ENCODE data around the gene UBE2L6.

Gene UBE2L6

DNA sequence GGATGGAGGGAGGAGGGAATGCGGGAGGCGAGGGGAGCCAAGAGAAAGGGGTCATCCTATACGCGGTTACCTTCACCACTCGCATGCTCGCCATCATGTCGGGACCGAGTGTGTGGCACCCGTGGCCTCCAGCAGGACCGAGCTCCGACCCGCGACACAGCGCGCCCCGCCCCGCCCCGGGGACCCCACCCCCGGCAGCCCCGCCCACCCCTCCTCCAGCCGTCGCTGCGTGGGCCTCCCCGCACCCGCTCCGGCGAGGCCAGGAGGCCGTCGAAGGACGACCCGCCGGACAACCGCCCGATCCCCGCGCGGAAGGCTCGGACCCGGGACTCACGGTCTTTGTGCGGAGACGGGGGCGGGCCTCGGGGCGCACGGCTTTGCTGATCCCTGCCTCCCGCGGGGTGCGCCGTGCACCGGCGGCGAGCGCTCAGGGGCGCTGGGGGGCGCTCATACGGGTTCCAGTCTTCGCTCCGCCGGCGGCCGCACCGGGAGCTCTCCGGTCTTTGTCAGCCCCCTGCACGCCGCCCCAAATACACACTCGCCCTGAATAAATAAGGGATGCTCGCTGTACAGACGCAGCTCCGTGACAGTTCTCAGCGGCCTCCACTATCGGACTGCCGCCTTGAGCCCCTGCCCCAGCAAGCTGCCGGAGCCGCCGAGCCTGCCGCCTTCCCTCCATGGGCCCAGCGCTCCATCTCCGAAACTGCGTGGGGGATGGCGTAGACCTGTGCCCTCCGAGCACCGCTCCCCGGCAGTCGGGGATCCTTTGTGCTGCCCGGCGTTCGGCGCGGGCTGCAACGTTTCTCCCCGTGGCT lies at the start of gene UBE2L6:
TSS of gene UBE2L6 (minus strand) at position 158 of the 815 bp plus-strand sequence. CDS start at position 97, 61 bp downstream.
- peak; percentile 63 for DNase-seq

DNA sequence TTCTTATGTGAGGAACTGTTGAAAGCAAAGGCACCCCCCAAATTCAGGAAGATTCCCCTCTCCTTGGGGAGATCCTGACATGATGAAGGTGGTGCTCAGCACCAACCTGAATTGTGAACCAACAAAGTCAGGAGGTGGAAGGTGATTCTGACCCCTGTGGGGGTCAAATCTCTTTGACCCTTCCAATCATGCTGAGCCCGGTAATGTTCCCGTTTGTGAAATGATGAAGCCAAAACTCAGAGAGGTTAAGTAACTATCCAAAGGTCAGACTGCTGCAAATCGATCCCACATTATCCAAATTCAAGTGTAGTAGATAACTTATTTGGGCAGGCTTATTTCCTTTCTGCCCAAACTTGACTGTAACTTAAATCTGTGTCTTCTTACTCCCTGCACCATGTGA lies 49.1 kb upstream of the UBE2L6 start:
- no peak for DNase-seq

DNA sequence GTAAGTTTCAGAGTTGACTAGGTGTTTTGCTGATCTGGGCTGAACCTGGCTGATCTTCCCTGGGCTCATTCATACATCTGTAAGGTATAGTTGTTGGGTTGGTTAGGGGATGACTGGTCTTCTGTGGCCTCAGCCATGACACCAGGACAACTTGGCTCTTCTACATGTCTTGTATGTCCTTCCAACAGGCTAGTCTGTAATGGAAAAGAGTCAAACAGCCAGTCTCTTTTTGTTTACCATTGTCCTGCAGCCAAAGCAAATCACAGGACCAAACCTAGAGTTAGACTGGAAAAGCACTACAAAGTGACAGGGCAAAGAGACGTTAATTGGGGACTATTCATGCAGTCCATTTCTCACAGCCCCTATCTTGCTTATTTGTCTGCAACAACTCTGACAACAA lies 47.8 kb upstream of the UBE2L6 start:
- no peak for DNase-seq

DNA sequence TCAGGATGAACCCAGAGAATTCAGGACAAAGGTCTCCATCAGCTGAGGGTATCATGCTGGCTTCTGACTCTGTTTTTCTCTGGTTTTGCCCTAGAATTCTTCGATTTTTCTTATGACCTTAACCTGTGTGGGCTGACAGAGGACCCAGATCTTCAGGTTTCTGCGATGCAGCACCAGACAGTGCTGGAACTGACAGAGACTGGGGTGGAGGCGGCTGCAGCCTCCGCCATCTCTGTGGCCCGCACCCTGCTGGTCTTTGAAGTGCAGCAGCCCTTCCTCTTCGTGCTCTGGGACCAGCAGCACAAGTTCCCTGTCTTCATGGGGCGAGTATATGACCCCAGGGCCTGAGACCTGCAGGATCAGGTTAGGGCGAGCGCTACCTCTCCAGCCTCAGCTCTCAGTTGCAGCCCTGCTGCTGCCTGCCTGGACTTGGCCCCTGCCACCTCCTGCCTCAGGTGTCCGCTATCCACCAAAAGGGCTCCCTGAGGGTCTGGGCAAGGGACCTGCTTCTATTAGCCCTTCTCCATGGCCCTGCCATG lies 46.8 kb upstream of the UBE2L6 start:
- no peak for DNase-seq

DNA sequence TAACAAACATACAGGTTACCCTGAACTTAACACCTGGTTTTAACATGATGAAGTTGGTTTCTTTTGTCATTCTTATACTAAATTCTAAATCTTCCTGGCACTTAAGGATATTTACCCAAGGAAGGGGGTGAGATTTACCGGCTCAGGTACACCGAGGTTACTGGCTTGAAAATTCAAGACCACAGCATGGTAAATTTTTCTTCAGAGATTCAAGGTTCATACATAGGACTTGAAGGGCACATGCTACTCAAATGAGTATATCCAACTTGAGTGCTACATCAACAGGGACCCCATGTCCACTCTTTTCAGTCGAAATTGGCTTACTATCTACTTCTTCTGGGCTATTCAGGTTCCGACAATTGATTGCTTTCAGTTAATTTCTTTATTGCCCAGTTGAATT lies 42.7 kb upstream of the UBE2L6 start:
- DNase-seq, result no peak

DNA sequence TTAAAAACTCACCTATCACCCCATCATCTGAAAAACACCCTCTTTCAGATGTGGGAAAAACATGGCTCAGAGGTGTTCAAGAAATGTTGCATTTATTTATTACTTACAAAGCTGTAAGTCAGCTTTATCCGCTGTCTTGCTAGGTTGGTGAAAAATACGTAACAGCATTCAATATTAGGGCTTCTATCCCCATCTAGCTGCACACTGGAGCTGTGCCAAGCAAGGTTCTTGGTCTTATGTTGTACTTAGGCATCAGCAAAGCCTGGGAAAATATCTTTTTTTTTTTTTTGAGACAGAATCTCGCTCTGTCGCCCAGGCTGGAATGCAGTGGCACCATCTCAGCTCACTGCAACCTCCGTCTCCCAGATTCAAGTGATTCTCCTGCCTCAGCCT lies 37.6 kb upstream of the UBE2L6 start:
- DNase-seq, result no peak

DNA sequence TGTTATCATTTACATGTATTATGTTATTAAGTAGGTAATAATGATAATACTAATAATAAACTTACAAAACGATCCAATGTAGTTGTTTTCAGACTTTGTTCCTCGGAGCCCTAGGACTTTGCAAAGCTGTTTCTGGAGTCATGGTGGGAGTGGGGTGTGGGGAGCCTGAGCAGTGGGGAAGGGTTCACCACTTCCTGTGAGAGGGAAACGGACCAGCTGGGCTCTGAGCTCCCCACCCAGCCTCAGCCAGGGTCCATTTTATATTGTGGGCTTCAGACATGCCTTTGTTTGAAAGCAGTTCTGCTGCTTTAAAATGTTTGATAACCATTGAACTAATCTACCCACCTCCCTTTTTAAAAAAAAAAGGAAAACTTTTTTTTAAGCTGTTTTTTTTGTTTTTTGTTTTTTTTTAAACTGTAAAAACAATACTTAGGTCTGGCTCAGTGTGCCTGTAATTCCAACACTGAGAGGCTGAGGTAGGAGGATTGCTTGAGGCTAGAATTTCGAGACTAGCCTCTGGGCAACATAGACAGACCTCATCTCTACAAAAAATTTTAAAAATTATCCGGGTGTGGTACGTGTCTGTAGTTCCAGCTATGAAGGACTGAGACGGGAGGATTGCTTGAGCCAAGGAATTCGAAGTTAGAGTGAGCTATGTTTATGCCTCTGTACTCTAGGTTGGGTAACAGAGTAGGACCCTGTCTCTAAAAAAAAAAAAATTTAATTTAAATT lies 37.0 kb upstream of the UBE2L6 start:
- no peak for DNase-seq

DNA sequence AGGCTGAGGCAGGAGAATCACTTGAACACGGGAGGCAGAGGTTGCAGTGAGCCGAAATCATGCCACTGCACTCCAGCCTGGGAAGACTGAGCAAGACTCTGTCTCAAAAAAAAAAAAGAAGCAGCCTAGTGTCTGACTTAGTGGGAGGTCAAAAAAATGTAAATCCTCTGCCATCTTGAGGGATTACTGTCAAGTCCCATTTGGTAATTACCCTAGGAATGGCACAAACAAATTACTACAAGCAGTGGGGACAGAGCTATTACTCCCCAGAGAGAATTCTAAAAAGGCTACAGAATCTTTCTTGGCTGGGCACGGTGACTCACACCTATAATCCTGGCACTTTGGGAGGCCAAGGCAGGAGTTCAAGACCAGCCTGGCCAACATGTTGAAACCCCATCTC lies 33.8 kb upstream of the UBE2L6 start:
- no peak for DNase-seq

DNA sequence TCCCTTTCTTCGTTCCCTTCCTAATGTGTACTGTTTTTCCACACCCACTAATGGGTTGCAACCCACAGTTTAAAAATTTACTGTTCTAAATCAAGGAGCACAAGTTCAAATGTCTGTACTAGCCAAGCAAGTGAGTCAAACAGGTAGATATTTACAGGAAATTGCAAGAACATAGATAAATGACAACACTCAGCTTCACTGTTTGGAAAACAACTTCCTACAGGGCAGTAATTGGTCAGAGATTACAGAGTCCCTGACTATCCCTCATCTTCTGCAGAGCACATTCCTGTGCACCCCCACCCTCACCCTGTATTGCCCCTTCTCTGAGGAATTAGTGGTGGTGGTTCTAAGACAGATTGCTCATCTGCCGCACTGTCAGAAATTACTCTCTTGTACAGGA lies 31.9 kb upstream of the UBE2L6 start:
- no peak for DNase-seq

DNA sequence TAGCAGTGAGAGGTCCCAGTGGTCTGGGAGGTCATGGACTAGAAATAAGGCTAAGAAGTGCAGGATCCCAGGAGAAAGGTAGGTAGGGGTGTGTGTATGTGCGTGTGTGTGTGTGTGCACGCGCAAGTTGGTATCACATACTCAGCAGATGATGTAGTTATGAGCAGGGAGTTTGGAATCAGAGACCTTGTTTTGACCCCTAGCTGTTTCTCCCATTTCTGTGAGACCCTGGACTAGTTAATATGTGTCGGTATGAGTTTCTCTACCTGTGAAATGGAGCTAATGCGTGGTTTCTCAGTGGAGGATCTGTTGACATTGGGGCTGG lies 31.3 kb upstream of the UBE2L6 start:
- DNase-seq, result no peak

DNA sequence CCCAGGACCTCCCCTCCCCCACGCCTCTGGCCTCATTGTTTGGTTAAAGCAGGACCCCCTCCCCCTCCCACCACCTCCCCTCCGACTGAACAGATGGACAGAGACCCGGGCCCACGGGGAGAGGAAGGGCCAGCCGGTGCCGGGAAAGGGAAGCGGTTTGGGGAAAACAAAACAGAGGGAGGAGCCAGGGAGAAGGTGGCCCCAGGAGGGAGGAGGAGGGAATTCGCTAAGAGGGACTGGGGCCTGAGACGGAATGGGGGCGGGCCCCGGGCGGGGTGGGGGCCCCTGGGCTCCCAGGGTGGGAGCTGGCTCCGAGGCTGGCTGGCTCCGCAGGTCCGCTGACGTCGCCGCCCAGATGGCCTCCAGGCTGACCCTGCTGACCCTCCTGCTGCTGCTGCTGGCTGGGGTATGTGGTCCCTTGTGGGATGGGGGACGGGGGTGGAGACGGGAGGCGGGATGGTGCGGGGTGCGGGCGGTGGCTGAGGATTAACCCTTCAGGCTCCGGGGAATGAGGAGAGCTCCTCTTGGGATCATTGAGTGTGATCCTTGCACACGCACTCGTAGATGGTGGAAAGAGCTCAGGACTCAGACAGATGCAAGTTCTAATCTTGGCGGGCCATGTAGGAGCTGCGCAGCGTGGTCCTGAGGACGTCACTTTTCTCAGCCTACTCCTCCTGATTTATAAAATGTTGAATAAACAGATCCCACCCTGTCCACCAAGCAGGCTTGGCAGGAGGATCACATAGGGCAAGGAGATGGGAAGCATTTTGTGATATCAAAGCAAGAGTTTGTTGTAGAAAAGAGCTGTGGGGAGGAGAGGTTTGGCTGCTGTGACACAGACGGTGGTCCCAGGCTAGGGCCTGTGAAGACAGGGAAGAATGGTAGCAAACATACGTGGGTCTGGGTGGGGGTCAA lies 30.7 kb upstream of the UBE2L6 start:
- DNase-seq, result peak; percentile 47

DNA sequence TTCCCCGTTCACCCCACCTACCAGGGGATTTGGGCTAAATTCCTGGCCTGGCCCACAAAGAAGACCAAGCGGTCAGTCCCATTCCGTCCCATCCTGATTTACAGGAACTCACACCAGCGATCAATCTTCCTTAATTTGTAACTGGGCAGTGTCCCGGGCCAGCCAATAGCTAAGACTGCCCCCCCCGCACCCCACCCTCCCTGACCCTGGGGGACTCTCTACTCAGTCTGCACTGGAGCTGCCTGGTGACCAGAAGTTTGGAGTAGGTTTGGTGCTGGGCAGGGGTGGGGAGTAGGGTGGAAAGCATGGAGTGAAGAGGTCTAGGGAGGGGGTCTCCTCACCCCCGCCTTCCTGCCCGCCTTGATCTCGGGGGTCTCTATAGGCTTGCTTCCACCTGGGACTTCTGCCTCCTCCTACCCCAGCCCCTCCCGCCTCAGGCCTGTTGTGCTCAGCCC lies 30.0 kb upstream of the UBE2L6 start, which contains the start of gene SERPING1:
TSS of gene SERPING1 (plus strand) at position 225 of the 455 bp plus-strand sequence. CDS start 586 bp downstream, outside the sequence.
- no peak for DNase-seq

DNA sequence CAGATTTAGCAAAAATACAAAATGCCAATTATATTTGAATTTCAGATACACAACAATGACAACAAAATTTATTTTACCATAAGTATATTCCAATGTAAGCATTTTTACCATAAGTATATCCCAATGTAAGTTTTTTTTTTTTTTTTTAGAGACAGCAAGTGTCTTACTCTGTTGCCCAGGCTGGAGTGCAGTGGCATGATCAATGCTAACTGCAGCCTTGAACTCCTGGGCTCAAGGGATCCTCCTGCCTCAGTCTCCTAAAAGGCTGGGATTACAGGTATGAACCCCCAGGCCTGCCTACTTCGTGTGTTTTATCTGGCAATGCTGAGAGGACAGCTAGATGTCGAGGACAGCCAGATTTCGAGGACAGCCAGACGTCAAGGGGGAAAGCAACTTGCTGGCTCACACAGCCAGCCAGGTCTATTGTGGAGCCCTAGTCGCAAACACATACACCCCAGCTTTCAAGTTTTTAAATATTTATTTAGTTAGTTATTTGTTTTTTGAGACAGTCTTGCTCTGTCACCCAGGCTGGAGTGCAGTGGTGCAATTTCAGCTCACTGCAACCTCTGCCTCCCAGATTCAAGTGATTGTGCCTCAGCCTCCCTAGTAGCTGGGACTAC lies 28.9 kb upstream of the UBE2L6 start:
- no peak for DNase-seq

DNA sequence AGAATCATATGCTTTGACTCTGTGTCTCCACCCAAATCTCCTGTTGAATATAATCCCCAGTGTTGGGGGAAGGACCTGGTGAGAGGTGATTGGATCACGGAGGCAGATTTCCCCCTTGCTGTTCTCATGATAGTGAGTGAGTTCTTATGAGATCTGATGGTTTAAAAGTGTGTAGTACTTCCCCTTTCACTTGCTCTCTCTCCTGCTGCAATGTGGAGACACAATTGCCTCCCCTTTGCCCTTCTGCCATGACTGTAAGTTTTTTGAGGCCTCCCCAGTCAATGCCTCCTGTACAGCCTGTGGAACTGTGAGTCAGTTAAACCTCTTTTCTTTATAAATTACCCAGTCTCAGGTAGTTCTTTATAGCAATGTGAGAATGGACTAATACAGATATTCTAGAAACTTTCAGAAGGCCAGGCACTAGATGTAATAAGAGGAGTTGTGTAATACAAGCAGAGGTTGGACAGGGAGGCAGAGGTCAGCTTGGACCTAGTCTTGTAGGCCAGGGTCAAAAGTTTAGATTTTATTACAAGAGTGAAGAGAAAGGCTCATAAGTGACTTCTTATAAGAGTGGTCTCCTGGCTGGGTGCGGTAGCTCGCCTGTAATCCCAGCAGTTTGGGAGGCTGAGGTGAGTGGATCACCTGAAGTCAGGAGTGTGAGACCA lies 20.7 kb upstream of the UBE2L6 start:
- peak; percentile 54 for DNase-seq

DNA sequence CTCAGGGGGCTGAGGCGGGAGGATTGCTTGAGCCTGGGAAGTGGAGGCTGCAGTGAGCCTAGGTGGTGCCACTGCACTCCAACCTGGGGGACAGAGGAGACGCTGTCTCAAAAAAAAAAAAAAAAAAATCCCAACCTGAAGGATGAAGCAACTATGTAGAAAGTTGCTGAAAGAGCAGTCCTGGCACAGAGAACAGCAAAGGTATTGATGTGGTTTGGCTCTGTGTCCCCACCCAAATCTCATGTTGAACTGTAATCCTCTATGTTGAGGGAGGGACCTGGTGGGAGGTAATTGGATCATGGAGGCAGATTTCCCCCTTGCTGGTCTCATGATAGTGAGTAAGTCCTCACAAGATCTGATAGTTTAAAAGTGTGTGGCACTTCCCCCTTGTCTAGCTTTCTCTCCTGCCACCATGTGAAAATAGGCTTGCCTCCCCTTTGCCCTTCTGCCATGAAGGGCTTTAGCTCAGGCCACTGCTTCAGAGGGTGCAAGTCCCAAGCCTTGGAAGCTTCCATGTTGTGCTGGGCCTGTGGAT lies 19.3 kb upstream of the UBE2L6 start:
- peak; percentile 53 for DNase-seq

DNA sequence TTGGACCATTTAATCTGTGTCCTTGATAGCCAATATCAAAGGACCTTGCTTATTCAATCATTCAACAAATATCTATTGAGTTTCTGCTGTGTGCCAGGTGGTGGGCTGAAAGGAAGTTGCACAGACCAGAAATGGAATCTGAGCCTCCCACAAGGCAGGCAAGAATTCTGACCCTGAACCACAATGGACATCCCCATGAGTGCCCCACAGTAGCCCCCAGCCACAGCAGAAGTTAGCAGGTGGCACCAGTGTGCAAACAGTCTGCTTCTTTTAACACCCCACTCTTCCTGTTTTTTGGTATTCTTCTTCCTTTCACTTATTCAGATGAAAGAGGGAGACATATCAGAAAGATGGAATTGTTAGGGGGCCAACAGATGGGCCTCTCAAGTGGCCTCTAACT lies 17.8 kb upstream of the UBE2L6 start:
- peak; percentile 16 for DNase-seq

DNA sequence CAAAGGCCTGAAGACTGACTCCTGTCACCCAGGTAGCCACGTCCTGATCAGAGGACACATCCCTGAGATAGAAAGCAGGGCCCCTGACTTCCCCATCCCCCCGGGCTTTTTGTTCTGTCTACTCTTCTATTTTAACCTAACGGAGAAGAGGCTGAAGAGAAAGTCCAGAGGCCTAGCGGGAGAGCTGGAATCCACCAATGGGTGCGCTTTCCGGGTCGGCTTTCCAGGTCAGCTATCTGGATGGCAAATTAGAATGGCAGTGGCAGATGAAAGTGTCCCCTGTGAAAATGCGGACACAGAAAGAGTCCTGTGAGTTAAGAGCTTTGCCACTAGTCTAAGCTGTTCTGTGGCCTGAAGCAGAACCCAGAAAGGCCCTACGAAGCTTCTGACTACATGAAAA lies 16.9 kb upstream of the UBE2L6 start:
- DNase-seq, result no peak

DNA sequence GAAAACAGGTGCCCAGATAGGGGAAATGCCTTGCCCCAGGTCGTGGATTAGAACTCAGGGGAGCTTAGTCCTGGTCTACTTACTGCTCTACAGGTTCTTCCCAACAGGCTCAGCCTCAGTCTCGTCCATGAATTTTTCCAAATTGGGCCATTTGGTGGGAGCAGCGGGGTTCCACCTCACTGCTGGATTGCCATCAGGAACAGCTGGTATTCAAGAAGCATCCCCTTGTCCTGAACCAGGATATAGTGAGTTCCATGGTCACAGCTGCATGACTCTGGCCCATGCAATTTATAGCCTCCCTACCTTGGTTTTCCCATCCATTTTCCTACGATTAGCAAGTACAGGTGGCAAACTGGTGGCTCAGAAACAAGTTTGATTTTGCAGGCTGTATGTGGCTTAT lies 6.6 kb upstream of the UBE2L6 start:
- no peak for DNase-seq

DNA sequence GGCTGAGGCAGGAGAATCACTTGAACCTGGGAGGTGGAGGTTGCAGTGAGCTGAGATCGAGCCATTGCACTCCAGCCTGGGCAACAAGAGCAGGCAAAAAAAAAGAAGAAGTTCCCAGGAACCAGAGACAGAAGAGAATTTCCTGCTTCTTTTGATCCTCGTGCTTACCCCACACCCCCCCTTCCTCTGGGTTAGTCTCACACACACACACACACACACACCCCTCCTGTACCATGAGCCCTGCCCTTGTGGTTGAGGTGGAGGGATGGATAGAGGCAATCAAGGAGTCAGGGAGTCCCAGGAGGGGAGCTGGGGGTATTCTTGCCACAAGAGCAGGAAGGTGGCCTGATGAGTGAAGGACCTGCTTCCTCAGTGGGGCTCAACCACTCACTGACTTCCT lies 4.1 kb upstream of the UBE2L6 start:
- DNase-seq, result peak; percentile 49

DNA sequence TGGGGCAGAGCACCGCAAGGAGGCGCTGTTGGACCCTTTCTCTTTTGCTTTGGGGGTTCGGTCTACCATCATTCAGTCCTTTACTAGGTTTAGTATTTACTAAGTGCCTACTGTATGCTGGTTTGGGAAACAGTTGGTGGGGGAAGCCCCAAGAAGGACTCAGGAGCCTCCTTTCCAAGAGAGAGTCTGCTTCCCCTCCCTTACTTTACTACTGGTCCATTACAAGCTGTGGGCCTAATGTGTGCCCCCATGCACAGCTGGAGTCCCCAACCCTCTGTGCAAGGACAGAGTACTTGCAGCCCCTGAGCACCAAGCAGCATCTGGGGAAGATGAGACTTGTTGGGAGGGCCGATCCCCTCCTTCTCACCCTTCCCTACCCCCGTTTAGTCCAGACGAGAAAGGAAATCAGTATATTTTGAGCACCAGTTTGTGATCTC lies 876 bp upstream of the UBE2L6 start:
- peak; percentile 84 for DNase-seq

DNA sequence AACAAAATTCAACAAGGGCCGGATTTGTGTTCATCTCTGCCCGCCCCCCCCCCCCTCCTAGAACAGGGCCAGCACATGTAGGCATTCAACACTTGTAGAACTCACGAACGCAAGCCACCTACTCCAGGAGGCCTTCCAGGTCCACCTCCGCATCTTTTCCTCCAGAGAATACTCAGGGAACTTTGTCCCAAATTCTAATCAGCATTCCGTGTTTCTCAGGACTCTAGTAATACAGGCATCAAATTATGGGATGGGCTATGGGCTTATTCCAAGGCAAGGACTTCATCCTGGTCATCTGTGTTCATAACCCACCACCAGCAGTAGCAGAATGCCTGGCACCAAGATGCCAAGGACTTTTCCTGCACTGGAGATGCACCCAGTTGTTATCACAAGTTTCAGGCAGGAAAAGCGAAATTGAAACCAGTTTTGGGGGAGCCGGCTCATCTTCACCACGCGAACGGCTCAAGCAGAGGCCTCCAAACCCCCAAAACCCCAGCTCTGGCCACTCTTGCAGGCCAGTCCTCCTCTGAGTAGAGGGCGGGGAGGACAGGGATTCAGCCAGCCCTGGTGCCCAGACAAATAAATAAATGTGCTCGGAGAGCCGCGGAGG lies 462 bp downstream of the UBE2L6 start:
- peak; percentile 60 for DNase-seq
